GM19463 (cell line): ENCODE measurements around the gene WFS1.

Experiments used
- ATAC-seq: cut with Tn5 transposase; IDR thresholded peaks from one replicate; pipeline ENCODE4 v1.9.1; 2021; ENCODE audit warnings: mild to moderate bottlenecking, moderate library complexity; ENCODE audit not compliant: unreplicated experiment

Gene WFS1

DNA sequence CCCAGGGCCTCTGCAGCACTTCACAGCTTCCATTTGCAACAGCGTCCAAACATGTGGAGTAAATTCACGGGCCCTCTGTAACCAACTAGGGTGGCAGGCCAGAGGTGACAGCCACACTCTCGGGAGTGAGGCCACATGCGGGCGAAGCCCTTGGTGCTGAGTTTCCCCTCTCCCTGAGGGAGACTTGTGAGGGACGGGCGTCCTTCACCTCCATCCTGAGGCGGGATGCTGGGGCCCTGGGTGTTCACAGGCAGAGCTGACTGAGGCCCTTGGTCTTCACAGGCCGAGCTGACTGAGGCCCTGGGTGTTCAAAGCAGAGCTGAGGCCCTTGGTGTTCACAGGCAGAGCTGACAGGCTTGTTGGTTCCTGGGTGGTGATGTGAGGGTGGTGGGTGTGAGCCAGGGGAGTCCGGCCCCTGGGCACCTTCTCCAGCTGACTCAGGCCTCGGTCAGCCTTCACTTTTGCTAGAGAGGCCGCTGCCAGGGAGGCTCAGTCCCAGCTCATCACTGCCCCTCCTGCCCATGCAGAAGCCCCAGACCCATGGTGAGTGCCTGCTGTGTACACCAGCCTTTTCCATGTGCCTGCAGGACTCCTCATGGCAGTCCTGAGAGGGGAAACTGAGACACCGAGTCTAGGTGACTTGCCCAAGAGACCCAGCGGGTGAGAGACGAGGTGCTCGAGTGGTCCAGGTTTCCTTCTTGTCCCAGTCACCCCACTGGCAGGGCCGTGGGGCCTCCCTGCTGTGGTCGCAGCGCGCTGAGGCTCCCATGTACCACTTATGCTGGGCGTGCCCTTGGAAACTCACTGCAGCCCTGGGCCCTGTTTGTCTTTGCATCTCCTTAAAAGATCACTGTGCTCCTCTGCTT is 8.5 kb downstream of the WFS1 start:
- ATAC-seq = peak; percentile 1

DNA sequence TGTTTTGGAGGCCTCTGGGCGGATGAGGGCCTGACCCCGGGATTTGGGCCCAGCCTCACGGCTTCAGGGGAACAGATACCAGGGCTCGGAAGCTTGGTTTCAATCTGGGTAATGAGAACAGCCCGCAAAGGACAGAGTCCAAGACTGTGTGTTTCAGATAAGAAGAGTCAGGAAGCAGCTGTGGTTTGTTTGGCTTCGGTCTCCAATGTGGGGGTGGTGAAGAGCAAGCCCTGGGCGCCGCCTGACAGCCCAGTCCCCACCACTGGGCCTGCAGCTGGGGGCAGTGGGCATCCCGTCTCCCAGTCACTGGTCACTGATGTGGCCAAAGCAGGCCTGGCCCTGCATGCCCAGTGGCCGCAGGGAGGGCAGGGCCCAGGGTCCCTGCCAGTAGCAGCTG is 9.1 kb downstream of the WFS1 start:
- ATAC-seq = peak; percentile 92

DNA sequence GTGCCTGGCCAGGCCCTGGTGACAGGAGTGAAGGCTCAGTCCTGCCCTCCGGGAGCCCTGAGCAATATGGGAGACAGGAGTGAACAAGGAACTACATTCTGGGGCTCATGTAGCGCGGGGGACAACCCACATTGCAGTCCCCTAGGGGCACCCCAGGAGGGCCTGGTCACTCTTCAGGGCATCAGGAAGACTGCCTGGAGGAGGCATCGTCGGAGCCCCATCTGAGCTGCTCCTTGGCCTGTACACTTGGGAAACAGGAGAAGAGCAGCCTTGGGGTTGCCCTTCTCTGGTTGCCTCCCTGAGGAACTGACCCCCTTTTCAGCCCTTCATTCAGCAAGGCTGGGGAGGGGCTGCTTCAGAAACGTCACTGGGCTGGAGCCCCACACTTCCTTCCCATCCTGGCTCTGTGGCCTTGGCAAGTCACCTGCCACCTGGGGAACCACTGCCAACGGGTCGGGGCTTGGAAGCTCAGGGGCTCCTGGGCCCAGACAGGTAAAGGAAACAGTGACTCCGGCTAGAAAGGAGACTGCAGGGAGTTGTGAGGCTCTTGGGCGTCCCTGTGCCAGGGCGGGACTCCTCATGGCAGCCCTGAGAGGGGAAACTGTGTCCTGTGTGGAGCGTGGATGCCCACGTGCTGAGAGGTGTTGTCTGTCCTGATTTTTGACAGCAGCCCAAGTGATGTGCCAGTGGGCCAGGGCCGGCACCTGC is 10.1 kb downstream of the WFS1 start:
- ATAC-seq = no peak

DNA sequence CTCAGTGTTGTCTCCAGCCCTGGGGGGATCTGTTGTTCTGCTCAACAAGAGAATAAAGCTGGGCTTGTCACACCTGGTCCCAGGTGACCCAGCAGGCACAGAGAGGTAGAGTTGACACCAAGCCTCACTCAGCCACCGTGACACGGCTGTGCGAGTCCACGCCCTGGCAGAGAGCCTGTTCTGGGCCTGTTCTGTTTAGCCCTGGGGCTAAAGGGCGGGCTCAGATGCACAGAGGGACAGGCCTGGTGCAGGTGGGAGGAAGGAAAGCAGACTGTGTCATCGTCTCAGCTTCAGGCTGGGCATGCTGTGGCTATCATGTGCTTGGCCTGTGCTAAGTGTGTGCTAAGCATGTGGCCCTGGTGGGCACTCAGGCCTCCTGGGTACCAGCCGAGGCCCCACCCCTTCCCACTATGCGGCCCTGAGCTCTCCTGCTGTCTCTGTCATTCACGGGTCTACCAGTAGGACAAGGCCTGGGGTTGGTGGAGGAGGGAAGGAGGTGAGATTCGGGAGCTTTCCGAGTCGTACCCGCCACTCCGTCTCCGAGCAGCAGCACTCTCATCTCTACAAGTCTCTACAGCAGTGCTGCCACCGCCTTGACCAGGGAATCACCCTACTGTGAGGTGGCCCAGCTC is 10.8 kb downstream of the WFS1 start:
- ATAC-seq = no peak

DNA sequence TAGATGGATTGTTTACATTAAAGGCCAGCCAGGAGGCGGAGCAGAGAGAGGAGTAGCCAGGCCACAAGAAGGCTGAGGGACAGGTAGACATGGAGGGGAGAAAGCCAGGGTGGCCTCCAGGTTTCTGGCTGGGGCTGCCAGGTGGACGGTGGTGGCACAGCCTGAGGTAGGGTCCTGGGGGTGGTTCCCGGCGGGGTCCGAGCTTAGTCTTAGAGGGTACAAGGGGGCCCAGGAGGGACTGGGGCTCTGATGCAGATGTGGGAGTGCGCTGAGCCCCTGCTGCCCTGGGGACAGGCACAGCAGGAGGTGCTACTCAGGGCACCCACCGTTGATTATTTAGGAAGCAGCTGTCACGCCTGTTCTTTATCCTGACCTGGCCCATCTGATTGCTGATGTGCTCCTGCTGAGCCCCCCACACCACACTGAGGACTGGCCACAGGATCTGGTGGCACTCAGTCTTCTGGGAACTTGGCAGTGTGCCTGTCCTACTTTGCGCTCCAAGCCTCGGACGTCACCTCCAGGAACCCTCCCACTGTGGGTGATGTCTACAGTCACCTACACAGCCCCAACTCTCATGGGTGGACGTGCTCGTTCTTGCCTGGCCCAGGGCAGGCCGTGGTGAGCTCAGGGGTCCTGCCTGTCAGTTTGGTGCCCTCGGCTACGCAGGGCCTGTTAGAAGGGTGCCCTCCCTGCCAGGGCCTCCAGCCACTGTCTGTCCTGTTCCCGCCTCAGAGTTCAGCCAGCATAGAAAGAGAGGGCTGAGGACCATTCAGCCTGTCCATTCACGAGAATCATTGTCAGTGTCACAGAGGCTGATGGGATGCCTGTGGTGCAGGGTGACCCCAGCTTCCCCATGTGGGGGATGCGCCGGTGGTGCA is 12.0 kb downstream of the WFS1 start:
- no peak for ATAC-seq

DNA sequence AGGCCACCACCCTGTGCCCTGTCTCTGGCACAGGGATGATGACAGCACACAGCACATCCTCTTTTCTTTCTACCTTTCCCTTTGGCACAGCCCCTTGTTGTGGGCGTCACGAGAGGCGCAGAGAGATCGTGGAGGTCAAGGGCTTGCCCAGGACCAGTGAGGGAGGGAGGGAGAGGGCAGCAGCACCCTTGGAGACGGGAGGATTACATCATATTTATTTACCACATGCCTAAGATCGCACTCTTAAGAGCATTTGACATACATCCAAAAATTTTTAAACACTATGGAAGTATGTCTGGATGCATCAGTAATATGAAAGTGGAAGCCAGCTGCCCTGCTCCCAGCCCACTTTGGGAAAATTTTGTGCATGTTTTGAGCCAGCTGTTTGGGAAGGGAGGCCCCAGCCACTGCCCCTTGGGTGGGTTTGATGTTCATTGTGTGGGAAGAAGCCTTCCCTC is 12.7 kb downstream of the WFS1 start:
- ATAC-seq = no peak

DNA sequence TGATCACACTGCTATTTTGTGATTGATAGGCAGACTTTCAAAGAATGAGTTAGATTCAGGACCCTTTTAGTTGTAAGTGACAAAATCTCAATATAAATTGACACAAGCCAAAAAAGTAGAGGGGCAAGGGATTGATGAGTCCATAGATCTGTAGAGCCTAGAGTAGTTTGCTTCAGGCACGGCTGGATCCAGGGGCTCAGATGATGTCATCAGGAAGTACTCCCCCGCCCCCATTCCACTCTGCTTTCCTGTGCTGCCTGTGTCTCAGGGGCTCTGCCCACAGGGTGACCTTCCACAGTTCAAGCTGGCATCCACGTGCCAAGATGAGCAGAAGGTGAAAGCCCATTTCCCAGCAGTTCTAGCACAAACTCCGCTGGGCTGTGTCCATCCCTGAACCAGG is 13.6 kb downstream of the WFS1 start:
- no peak for ATAC-seq

DNA sequence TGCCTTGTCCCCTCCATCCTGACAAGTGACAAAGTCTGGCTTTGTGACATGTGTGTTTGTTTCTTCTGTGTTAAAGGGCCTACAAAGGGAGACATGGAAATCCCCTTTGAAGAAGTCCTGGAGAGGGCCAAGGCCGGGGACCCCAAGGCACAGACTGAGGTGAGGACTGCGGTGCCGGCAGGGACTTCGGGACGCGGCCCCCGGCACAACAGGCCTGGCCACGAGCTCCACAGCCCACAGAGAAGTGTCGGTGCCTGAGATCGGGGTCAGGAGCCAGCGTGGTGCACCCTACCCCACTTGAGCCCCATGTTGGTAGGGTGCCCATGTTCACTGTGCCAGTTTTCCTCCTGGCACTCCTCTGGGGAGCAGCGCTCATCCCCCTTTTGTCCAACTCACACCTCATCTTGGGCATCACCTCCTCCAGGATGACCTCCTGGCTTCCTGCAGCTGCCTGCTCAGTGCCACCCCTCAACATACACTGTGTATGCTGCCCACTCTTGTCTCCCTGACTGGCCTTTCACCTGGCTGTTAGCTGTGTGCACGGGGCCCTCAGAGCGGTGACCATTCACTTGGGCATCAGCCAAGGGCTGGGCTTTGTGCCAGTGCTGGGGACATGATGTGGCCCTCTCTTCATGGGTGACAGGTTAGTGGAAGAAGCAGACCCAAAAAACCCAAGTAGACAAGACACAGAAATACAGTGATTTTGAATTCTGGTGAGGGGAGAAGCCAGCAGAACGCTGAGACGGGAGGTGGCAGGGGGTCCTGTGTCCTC is 17.6 kb downstream of the WFS1 start:
- no peak for ATAC-seq

DNA sequence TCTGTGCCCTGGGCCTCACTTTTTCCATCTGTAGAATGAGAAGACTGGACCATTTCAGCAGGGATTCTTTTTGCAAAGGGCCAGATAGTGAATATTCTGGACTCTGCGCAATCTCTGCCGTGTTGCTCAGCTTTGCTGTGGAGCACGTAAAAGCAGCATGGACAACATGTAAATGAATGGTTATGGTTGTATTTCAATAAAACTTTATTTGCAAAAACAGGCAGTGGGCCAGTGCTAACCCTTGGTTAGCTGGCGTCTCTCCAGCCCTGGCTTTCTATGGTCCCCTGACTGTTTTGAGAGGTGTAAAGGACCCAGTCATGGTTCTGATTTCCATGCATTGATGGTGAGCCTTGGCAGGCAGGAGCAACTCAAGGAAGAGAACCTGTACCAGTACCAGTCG is 18.7 kb downstream of the WFS1 start:
- ATAC-seq = no peak

DNA sequence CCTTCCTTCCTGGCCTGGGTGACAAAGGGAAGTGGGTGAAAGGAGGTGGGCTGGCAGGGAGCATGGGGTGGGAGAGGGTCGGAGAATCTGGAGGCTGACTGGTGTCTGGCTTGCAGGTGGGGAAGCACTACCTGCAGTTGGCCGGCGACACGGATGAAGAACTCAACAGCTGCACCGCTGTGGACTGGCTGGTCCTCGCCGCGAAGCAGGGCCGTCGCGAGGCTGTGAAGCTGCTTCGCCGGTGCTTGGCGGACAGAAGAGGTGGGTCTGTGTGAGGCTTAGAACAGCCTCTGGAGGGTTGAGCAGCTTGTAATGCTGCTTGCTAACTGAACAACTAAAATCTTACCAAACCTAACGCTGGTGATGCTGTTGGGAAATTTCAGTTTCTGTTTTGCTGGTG is 19.2 kb downstream of the WFS1 start:
- ATAC-seq = no peak

DNA sequence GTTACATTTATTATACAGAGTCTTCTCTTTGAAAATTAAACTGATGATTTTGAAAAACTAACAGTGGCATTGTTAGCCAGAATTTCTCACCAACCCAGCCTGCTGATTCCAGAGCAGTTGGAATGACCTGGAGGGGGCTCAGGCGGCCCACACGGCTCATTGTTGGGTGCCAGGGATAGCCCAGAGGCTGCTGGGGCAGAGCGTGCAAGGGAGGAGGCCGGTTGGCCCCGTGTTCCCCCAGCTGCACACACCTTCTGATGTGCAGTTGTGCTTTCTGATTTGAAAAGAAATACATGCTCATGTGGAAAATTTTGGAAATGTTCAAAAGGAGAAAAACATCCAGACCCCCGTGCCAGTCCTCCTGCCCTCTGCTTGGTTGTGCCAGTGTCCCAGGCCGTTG is 20.6 kb downstream of the WFS1 start:
- no peak for ATAC-seq

DNA sequence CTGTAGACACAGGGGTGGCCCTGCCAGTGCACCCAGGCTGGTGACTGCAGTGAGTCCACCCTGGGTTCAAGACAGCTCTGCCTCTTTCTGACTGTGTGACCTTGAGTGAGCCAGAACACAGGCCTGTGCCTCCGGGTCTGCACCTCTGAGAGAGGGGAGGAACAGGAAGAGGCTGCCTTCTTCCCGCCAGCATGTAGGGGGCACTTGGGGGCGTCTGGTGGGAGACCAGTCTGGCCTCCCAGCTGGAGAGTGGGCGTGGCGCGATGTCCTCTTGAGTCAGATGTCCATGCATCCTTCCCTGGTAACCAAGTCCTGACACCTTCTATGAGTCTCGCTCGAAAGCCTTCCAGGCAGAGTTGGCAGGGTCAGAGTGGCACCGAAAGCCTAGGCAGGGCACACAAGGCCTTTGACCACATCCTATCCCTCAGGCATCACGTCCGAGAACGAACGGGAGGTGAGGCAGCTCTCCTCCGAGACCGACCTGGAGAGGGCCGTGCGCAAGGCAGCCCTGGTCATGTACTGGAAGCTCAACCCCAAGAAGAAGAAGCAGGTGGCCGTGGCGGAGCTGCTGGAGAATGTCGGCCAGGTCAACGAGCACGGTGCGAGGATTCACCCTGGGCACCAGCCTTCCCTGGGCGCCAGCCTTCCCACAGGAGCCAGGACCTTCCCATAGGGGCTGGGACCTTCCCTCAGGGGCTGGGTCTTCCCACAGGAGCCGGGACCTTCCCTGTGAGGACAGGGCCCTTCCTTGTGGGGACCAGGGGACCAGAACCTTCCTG is 21.3 kb downstream of the WFS1 start:
- no peak for ATAC-seq

DNA sequence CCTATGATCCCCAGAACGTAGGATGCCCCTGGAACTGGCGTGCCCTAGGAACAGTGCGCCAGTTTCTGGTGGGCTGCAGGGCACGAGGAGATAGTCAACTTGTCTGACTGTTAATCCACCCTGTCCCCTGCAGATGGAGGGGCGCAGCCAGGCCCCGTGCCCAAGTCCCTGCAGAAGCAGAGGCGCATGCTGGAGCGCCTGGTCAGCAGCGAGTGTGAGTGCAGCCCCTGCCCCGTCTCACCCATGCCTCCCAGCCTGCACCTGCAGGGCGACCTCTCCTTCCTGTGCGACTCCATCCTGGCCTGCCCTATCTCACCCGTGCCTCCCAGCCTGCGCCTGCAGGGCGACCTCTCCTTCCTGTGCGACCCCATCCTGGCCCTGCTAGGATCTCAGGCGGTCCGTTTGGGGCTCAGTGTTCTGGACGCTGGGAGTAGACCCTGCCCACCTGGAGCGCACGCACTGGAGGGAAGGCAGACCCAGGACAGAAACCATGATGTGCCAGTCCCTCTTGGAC is 22.2 kb downstream of the WFS1 start:
- ATAC-seq = no peak

DNA sequence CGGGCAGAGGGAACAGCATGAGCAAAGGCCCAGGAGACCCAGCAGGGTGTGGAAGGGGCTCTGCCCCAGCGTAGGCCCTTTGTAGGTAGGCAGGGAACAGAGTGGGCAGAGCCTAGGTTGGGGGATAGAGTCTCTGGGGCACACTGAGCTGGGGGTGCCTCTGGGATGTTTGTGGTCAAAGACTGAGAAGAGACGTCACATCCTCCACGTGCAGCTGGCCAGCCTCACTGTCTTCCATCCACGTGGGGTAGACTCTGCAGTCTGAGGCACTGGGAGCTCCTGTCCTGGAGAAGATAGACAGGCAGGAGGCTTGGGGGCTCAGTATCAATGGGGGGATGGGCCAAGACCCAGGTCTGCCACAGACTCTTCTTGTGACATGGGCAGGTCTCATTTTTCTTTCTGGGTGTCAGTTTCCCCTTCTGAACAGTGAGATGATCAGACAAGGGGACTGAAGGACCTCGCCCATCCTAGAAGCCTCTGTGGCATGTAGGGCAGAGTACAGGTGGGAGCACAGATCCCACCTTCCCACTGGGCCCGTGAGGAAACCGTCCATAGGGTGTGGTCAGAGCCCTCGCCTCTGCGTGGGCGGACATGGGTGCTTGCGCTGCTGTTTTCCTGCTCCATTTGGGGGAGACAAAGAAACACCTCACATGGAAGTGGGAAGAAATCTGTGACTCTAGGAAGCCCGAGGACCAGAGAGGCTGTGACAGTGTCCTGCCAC is 22.9 kb downstream of the WFS1 start:
- ATAC-seq = no peak

DNA sequence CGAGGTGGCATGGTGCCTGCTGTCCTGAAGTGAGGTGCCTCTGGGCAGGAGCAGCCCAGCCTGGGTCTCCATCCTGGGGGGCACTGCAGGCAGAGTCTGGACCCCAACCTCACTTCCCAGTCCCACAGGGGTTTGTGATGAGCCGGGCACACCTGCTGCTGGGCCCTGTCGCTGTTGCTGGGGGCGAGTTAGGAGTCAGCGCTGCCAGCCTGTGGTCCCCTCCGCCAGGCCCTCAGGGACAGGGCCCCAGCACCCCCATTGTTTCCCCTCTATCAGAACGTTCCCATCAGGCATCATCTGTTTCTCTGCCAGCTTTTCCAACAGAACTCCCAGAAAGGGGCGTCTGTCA is 23.4 kb downstream of the WFS1 start:
- ATAC-seq = no peak

DNA sequence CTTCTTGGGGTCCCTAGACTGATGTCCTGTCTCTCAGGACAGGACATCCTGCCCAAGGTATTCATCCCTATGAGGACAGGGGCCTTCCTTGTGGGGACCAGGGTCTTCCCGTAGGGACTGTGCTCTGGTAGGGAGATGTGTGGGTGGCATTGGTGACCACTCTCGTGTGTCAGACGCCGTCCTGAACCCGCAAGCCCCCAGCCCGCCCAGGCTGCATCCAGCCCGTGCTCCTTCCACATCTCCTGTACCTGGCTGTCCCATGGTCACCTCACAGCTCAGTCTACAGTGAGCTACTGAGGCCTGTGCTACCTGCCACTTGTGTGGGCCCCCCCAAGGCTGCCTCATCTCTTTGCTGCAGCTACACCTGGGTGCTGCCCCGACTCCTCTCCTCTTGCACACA is 24.0 kb downstream of the WFS1 start:
- ATAC-seq = no peak

DNA sequence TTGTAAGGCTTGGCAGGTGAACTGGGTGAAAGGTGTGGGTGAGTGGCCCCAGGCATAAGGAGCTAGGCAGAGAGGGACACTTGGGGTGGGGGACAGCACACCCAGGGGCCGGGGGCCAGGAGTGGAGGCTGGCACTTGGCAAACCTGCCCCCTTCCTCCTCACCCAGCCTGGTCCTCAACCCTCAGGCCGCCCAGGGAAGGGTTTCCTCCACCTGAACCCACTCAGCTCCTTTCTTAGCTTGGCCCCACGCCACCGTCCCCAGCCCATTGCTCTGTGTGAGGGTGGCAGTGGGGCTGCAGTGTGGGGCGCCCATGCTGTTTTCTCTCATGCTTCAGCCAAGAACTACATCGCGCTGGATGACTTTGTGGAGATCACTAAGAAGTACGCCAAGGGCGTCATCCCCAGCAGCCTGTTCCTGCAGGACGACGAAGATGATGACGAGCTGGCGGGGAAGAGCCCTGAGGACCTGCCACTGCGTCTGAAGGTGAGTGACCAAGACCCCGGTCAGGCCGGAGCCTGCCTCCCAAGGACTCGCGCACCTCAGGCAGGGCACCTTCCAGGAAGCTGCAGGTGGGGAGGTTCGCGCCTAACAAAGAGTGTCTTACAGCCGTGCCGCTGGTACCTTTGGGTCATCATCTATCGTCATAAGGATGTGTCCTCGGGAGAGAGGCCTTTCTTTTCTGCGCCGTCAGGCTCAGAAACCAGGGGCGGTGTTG is 25.2 kb downstream of the WFS1 start:
- ATAC-seq = no peak

DNA sequence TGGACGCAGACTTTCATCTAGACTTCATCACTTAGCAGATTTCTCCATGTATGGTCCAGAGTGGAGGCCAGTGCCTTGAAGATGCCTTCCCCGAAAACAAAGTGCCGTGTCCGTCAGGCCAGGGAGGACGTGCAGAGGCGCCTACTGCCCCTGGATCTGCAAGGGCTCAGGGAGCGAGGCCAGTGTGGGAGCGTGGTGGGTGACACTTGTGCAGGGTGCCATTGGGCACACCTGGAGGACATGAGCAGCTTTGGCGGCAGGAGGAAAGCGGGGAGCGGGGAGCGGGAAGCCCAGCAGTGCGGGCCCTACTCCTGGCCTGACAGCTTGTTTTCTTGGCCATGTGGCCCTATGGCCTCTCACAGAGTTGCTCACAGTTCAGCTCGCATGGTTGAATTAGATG is 25.8 kb downstream of the WFS1 start:
- no peak for ATAC-seq
